NCI-H460 (cell line): ENCODE measurements around the gene DAPK2. TPM values are rescaled to one million over a fixed set of nuclear protein-coding genes. Genes with fewer than 3 reads are reported as not detected.
"Not testable (repeated sequence)": the region's sequence is repeated elsewhere in the genome, so short reads cannot be mapped to it uniquely, and the experiment has no call there.

Source experiments
- DNase-seq: peaks from one replicate; pipeline ENCODE4 v3.0.0-alpha.2; 2016; ENCODE audit warnings: low read depth; ENCODE audit errors: extremely low read depth
- total RNA-seq: library from RNA; depleted of rRNA; stranded (reverse); fragments of >200 nt; shearing (Covaris generic); gene quantifications from 2 replicates; pipeline ENCODE4 v1.2.3, GENCODE V29; 2014

The DAPK2 gene
- total RNA-seq, 1 experiment from 2014 or later = 0.47 TPM

DNA sequence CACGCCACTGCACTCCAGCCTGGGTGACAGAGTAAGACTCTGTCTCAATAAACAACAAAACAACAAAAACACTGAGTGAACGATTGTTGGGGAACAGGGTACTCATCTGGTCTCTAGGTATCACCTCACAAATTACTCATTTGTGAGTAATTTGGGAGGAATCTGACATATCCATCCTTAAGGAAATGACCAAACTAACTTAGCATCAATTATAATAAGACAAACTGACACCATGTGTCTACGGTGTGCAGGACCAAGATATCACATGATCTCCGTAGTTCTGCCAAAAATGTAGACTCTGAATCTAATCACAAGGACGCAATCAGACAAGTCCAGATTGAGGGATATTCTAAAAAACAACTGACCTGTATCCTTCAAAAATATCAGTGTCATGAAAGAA, 12.0 kb upstream of the DAPK2 start:
- no peak for DNase-seq

- DNase-seq = not testable (repeated sequence)
Observed at GRCh38 chr15:64053674-64054073, 7.4 kb upstream of the DAPK2 start.

- no peak for DNase-seq
Observed at GRCh38 chr15:64052925-64053491, 6.7 kb upstream of the DAPK2 start.

DNA sequence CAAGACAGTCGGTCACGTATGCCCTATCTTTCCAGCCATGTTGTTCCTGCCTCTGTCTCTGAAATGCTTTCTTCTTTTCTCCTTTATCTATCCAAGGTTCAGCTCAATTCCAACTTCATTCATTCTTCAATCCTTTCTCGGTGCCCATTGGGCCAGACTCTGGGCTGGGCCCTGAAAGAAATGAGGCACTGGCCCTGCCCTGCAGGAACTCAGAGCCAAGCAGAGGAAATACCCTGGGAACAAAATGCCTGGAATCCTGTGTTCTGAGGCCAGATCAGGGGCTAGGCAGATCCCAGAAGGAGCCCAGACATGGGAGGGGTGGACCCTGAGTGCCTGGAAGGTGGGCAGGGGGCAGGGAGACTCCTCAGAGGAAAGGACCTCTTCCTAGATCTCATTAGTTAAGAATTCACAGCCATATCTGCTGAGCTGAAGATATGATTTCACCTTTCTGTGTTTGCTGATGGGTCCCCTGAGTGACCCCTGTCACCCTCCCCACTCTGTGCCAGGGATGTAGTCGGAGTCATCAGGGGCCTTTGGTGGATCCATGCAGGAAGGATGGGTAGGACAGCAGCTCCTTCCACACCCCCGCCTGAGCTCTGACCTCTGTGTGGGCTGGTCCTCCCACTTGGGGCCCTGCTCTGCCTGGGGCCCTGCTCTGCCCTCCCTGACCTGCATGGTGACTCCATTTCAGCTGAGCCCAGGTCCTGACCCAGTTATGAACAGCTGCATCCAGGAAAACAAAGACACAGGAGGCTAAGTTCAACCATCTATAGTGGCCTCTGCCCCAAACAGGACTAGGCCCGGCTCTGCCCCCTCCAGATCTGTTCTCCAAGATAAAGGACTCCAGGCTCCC, 5.3 kb upstream of the DAPK2 start:
- no peak for DNase-seq

DNA sequence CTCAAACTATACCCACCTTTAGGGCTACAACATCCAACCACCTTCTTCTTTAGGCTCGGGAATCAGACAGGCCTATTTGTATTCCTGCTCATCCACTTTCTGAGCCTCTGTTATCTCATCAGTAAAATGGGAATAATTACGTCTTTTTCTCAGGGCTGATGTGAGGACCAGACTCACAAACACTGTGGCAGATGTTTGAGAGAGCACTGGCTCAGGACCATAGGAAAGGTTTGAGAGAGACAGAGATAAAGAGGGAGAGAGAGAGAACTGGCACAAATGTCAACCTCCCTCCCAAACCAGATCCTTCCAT, 4.8 kb upstream of the DAPK2 start:
- DNase-seq = no peak

GRCh38 chr15:64050281-64051092, 4.2 kb upstream of the DAPK2 start:
- no peak for DNase-seq

DNA sequence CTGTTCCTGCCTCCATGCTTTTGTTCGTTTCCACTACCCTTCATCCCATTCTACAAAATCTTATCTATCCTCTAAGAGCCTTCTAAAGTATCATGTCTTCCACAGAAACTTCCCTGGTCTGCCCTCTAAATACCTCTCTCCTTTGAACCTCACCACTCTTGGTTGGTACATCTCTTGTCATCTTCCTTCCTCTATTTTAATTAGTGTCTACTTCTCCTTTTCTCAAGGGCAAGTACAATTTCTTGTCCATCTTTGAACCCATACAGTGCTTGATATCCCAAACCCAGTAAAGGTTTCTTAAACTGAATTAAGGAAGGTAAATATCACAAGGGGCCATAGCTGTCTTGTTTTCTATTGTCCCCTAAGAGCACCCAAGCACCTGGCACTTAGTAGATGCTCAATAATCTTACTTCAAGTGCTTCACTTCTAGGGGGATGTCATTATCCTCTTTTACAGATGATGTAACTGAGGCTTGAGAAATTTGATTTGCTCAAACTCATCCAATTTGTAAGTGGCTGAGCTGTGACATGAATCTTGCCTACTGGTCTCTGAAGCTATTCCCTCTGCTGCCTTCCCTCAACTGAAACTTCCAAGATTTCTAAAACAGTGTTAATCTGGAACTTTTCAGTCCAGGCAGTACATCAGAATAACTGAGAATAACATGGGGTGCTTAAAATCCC, 2.6 kb upstream of the DAPK2 start:
- no peak for DNase-seq

- DNase-seq = no peak
Observed at GRCh38 chr15:64045774-64046420, 388 bp downstream of the DAPK2 start.

GRCh38 chr15:64045101-64045435, 1.2 kb downstream of the DAPK2 start:
- DNase-seq = no peak

DNA sequence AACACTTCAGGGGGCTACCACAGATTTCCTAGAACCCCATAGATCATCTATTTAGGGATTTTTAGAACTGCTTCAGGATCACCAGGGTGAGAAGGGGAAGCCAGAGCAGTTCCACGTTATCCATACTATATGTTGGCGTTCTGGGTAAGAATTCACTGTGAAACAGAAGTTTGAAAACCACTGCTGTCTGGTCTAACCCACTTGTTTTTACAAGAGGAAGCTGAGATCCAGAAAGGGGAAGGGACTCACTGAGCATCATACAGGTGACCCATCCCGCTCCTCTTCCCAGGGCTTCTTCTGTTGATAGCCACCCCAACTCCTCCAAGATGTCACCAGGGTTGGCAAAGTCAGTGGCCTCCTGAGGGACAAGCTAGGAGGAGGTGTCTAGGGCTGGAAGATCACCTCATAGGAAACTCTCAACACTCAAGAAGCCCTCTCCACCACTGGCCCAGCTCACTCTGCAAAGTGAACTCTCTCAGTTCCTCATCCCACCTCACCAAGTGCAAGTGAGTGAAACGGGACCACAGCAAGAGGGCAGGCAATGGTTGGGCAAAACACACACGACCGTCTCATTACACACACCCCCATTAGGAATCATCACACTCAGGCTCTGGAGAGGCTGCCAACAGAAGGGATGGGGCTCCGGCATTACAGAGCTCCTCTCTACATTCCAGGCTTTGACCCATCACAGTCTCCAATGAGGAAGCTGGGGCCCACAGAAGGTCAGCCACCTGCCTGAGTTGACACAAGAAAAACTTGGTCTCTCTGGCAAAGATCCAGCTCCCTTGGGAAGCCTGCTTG, 1.8 kb downstream of the DAPK2 start:
- no peak for DNase-seq

DNA sequence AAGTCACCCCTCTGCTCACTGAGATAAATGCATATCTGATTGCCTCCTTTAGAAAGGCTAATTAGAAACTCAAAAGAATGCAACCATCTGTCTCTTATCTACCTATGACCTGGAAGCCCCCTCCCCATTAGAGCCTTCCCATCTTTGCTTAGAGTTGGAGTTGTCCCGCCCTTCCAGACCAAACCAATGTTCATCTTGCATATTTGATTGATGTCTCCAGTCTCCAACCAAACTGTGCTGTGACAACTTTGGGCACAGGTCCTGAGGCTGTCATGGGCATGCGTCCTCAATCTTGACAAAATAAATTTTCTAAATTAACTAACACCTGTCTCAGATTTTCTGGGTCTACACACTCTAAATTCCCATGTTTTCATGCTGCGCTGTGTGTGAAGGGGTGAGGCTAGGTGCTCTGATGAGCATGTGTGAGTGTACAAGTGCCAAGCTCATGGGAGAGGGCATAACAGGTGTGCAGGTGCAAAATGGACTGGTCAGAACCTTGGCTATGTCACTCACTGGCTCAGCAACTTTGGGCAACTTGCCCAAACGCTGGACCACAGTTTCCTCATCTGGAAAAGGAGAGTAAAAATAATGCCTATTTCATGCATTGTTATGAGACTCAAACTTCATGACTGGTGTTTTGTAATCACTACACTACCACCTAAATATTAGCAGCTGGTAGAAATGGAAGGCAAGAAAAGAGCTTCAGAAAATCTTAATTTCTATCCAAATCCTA, 7.2 kb downstream of the DAPK2 start:
- no peak for DNase-seq

GRCh38 chr15:64037966-64038365, 8.3 kb downstream of the DAPK2 start:
- no peak for DNase-seq

DNA sequence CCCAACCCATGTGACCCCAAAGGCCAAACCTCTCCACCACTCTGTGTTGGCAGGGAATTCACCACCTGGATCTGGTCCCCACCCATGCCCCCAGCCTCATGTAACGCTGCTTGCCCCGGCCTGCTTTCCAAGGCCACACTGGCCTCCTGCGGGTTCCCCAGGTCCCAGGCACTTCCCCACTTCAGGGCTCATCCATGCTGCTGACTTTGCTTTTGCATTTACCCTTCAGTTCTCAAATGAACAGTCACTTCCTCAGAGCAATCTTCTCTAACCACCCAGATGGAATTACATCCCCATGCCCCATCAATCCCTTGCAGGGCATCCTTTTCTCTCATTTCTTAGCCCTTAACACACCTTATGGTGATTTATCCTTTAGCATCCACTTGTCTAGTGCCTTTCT, 9.2 kb downstream of the DAPK2 start:
- DNase-seq = no peak

- DNase-seq = no peak
Observed at GRCh38 chr15:64035525-64035924, 10.8 kb downstream of the DAPK2 start.

- no peak for DNase-seq
Observed at GRCh38 chr15:64034519-64034918, 11.8 kb downstream of the DAPK2 start.

- no peak for DNase-seq
Observed at GRCh38 chr15:64032329-64032728, 14.0 kb downstream of the DAPK2 start.

DNA sequence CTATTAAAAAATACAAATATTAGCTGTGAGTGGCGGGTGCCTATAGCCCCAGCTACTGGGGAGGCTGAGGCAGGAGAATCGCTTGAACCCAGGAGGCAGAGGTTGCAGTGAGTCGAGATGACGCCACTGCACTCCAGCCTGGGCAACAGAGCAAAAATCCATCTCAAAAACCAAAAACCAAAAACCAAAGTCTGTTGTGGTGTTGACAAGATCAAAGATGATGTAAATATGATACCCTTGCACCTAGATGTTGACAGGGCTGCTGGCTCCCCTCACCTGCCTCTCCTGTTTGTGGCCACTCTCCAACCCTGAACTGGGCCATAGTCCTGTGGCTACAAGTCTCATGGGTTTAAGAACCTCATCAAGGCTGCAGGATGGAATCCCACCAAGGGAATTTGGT, 16.2 kb downstream of the DAPK2 start:
- DNase-seq = no peak

- DNase-seq = no peak
Observed at GRCh38 chr15:64029633-64030032, 16.7 kb downstream of the DAPK2 start.

GRCh38 chr15:64029110-64029509, 17.2 kb downstream of the DAPK2 start:
- no peak for DNase-seq
